Left forelimb (tissue), 1 donor: ENCODE measurements around the gene FAT2.

ENCODE experiments used
- DNase-seq: peaks from one replicate; pipeline ENCODE4 v3.0.0-alpha.2; 2018; ENCODE audit warnings: low spot score

Gene FAT2

GRCh38 chr5:151591144-151591819 lies at the start of gene FAT2:
TSS of gene FAT2 (minus strand) at chr5:151591331. CDS start at chr5:151568931, 22,400 bp downstream.
- no peak for DNase-seq

- DNase-seq = no peak
These were observed 47.5 kb upstream of the FAT2 start for GRCh38 chr5:151638619-151639018.

GRCh38 chr5:151637676-151638075 lies 46.5 kb upstream of the FAT2 start:
- no peak for DNase-seq

GRCh38 chr5:151633892-151634291 lies 42.8 kb upstream of the FAT2 start:
- DNase-seq = no peak

GRCh38 chr5:151632941-151633340 lies 41.8 kb upstream of the FAT2 start:
- DNase-seq = no peak

- DNase-seq = no peak
These were observed 41.4 kb upstream of the FAT2 start for GRCh38 chr5:151632524-151632923.

- no peak for DNase-seq
These were observed 40.8 kb upstream of the FAT2 start for GRCh38 chr5:151631941-151632340.

- no peak for DNase-seq
These were observed 39.0 kb upstream of the FAT2 start for GRCh38 chr5:151630088-151630487.

- DNase-seq = no peak
These were observed 37.1 kb upstream of the FAT2 start for GRCh38 chr5:151628112-151628823.

- DNase-seq = no peak
These were observed 36.5 kb upstream of the FAT2 start for GRCh38 chr5:151627650-151628049.

GRCh38 chr5:151625285-151625684 lies 34.2 kb upstream of the FAT2 start:
- no peak for DNase-seq

- DNase-seq = no peak
These were observed 33.3 kb upstream of the FAT2 start for GRCh38 chr5:151624476-151624875.

GRCh38 chr5:151622367-151623088 lies 31.4 kb upstream of the FAT2 start:
- DNase-seq = no peak

GRCh38 chr5:151620461-151620840 lies 29.3 kb upstream of the FAT2 start:
- DNase-seq = no peak

- no peak for DNase-seq
These were observed 28.8 kb upstream of the FAT2 start for GRCh38 chr5:151619812-151620460.

GRCh38 chr5:151618907-151619306 lies 27.8 kb upstream of the FAT2 start:
- DNase-seq = no peak

- no peak for DNase-seq
These were observed 26.9 kb upstream of the FAT2 start for GRCh38 chr5:151617841-151618710.

- no peak for DNase-seq
These were observed 26.3 kb upstream of the FAT2 start for GRCh38 chr5:151617383-151617840.

- no peak for DNase-seq
These were observed 24.3 kb upstream of the FAT2 start for GRCh38 chr5:151615431-151615830.

- DNase-seq = no peak
These were observed 23.4 kb upstream of the FAT2 start for GRCh38 chr5:151614565-151614964.

- DNase-seq = no peak
These were observed 21.7 kb upstream of the FAT2 start for GRCh38 chr5:151612689-151613427.
